C4-2B (cell line): ENCODE results near the gene TP73.

Experiments
- CTCF ChIP-seq: fragments of 450-650 bp; conservative IDR thresholded peaks from 2 replicates; pipeline ENCODE4 v1.5.1; 2017; ENCODE audit warnings: mild to moderate bottlenecking
- ZFX ChIP-seq: fragments of 450-650 bp; IDR thresholded peaks from 2 replicates; pipeline ENCODE4 v1.6.1; 2017

DNA sequence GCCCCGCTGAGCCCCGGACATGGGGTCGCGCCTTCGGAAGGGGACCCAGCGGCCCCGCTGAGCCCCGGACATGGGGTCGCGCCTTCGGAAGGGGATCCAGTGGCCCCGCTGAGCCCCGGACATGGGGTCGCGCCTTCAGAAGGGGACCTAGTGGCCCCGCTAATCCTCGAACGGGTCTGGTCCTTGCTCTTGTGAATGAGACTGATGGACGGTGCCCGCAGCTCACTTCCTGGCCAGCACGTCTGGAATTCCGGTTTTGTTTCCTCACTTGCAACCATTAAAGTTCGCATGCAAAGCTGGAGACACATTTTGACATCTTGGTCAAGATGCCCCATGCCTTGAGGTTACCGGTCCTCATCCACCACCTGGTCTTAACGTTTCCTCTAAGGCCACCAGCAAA lies 8.0 kb upstream of the TP73 start:
- TF ChIP-seq CTCF (no peak), ZFX (no peak)
